HG02798 (cell line): Measurements from ENCODE around the gene CD19.
A peak's percentile ranks its signal among the peaks of the same experiment; 100 is the strongest.
"Not testable (repeated sequence)": the region's sequence is repeated elsewhere in the genome, so short reads cannot be mapped to it uniquely, and the experiment has no call there.

ENCODE experiments used
- ATAC-seq: cut with Tn5 transposase; IDR thresholded peaks from one replicate; pipeline ENCODE4 v1.9.1; 2021; ENCODE audit warnings: mild to moderate bottlenecking; ENCODE audit not compliant: unreplicated experiment, poor library complexity

CD19 gene

GRCh38 chr16:28935346-28935745, 3.6 kb downstream of the CD19 start:
- ATAC-seq, result no peak

- peak; percentile 75 for ATAC-seq
Measured at GRCh38 chr16:28935924-28936783, 4.4 kb downstream of the CD19 start.

- ATAC-seq, result no peak
Measured at GRCh38 chr16:28936784-28937155, 5.0 kb downstream of the CD19 start.

GRCh38 chr16:28937222-28937876, 5.6 kb downstream of the CD19 start:
- ATAC-seq, result no peak

GRCh38 chr16:28938721-28939120, 7.0 kb downstream of the CD19 start:
- no peak for ATAC-seq

- not testable (repeated sequence) for ATAC-seq
Measured at GRCh38 chr16:28939825-28940224, 8.1 kb downstream of the CD19 start.

- ATAC-seq, result no peak
Measured at GRCh38 chr16:28943281-28943680, 11.5 kb downstream of the CD19 start.

GRCh38 chr16:28946681-28947080, 14.9 kb downstream of the CD19 start:
- no peak for ATAC-seq

GRCh38 chr16:28950648-28951409, 19.1 kb downstream of the CD19 start, which contains the start of gene NFATC2IP:
TSS of gene NFATC2IP (plus strand) at chr16:28950937. CDS start at chr16:28951012, 75 bp downstream.
- ATAC-seq, result peak; percentile 95

GRCh38 chr16:28951410-28951943, 19.7 kb downstream of the CD19 start:
- no peak for ATAC-seq

- no peak for ATAC-seq
Measured at GRCh38 chr16:28958216-28958615, 26.4 kb downstream of the CD19 start.

GRCh38 chr16:28958836-28959235, 27.1 kb downstream of the CD19 start:
- no peak for ATAC-seq

- no peak for ATAC-seq
Measured at GRCh38 chr16:28964072-28964471, 32.3 kb downstream of the CD19 start.

- no peak for ATAC-seq
Measured at GRCh38 chr16:28964496-28964895, 32.7 kb downstream of the CD19 start.

GRCh38 chr16:28967156-28967555, 35.4 kb downstream of the CD19 start:
- no peak for ATAC-seq

GRCh38 chr16:28969696-28970095, 37.9 kb downstream of the CD19 start:
- not testable (repeated sequence) for ATAC-seq

- peak; percentile 13 for ATAC-seq
Measured at GRCh38 chr16:28974007-28974436, 42.3 kb downstream of the CD19 start.

GRCh38 chr16:28974437-28975157, 42.8 kb downstream of the CD19 start, which contains the start of gene SPNS1:
TSS of gene SPNS1 (plus strand) at chr16:28974778. CDS start at chr16:28975152, 374 bp downstream.
- ATAC-seq, result peak; percentile 93

- peak; percentile 21 for ATAC-seq
Measured at GRCh38 chr16:28975158-28975599, 43.4 kb downstream of the CD19 start.
